KMS-11 (cell line): ENCODE data around the gene CHMP6.
A peak's percentile ranks its signal among the peaks of the same experiment; 100 is the strongest.

Source experiments
- H2AFZ ChIP-seq: fragments of 200-600 bp; sonication (generic); 2 replicates; pipeline ENCODE4 v1.6.1; 2016; ENCODE audit warnings: antibody characterized with exemption, mixed run types, low read depth
- H3K27ac ChIP-seq: fragments of 200-600 bp; sonication (generic); 2 replicates; pipeline ENCODE4 v1.6.1; 2016; ENCODE audit warnings: mild to moderate bottlenecking, mixed run types
- H3K27me3 ChIP-seq: fragments of 200-600 bp; sonication (generic); 2 replicates; pipeline ENCODE4 v1.6.1; 2017; ENCODE audit warnings: mild to moderate bottlenecking, low read depth, mixed run types, moderate library complexity; ENCODE audit not compliant: insufficient read depth
- H3K36me3 ChIP-seq: fragments of 200-600 bp; sonication (generic); 2 replicates; pipeline ENCODE4 v1.6.1; 2017; ENCODE audit warnings: mild to moderate bottlenecking, mixed run types; ENCODE audit not compliant: insufficient read depth
- H3K4me1 ChIP-seq: fragments of 200-600 bp; sonication (generic); 2 replicates; pipeline ENCODE4 v1.6.1; 2016; ENCODE audit warnings: mild to moderate bottlenecking, low read depth, mixed run types; ENCODE audit not compliant: poor library complexity, severe bottlenecking
- H3K4me2 ChIP-seq: fragments of 200-600 bp; sonication (generic); 2 replicates; pipeline ENCODE4 v1.7.0; 2016; ENCODE audit warnings: mild to moderate bottlenecking, mixed run types
- H3K4me3 ChIP-seq: fragments of 200-600 bp; sonication (generic); IDR thresholded peaks from 2 replicates; pipeline ENCODE4 v1.6.1; 2017; ENCODE audit warnings: low read depth, low read length, mixed read lengths; ENCODE audit not compliant: insufficient read depth
- H3K79me2 ChIP-seq: fragments of 200-600 bp; sonication (generic); 2 replicates; pipeline ENCODE4 v1.6.1; 2016; ENCODE audit warnings: low read depth, mixed run types; ENCODE audit not compliant: insufficient read depth
- H3K9ac ChIP-seq: fragments of 200-600 bp; sonication (generic); 2 replicates; pipeline ENCODE4 v1.6.1; 2016; ENCODE audit warnings: mild to moderate bottlenecking, mixed run types
- H4K20me1 ChIP-seq: fragments of 200-600 bp; sonication (generic); 2 replicates; pipeline ENCODE4 v1.6.1; 2016; ENCODE audit warnings: mild to moderate bottlenecking, mixed run types; ENCODE audit not compliant: insufficient read depth
- CTCF ChIP-seq: fragments of 200-600 bp; sonication (generic); conservative IDR thresholded peaks from 2 replicates; pipeline ENCODE4 v1.6.1; 2017; ENCODE audit warnings: low read depth, mild to moderate bottlenecking, antibody characterized with exemption, low read length, moderate library complexity, mixed read lengths

CHMP6 gene

GRCh38 chr17:80991645-80992076, at the start of gene CHMP6:
Gene CHMP6 (plus strand): TSS chr17:80991841. CDS start chr17:80991919, 78 bp downstream.
- H3K9ac ChIP-seq: peak within 1 kb of the TSS; percentile 74
- no peak within 1 kb of the TSS for H3K27ac ChIP-seq
- no peak for TF ChIP-seq CTCF

GRCh38 chr17:80942423-80943345, 49.0 kb upstream of the CHMP6 start:
- Histone ChIP-seq H4K20me1 (no peaks in the 10 kb centered on the region), H2AFZ (no peak overlapping the region), H3K4me1 (peaks cover 7% of the 10 kb centered on the region), H3K27me3 (no peaks in the 10 kb centered on the region), H3K4me3 (no peak overlapping the region), H3K4me2 (no peak overlapping the region), H3K36me3 (no peaks in the 10 kb centered on the region), H3K9ac (no peak overlapping the region), H3K79me2 (no peaks in the 10 kb centered on the region), H3K27ac (no peak overlapping the region)
- no peak for TF ChIP-seq CTCF

More at GRCh38 chr17:80991645-80992076, at the start of gene CHMP6:
- no peaks in the 10 kb centered on the region for H3K79me2 ChIP-seq
- no peaks in the 10 kb centered on the region for H4K20me1 ChIP-seq
- peak within 1 kb of the TSS; percentile 100 for H3K4me2 ChIP-seq
- H3K27me3 ChIP-seq: peaks cover 34% of the 10 kb centered on the region; the same call in 1 of the 2 replicates
- H3K36me3 ChIP-seq: no peaks in the 10 kb centered on the region; the same call in 1 of the 2 replicates
- H3K4me1 ChIP-seq: peaks cover 16% of the 10 kb centered on the region
- H2AFZ ChIP-seq: peak within 1 kb of the TSS; percentile 100
- no peak within 1 kb of the TSS for H3K4me3 ChIP-seq

GRCh38 chr17:80943346-80944145, 48.1 kb upstream of the CHMP6 start:
- Histone ChIP-seq H3K79me2 (no peaks in the 10 kb centered on the region), H3K36me3 (no peaks in the 10 kb centered on the region), H3K27ac (no peak overlapping the region), H3K9ac (no peak overlapping the region), H3K27me3 (no peaks in the 10 kb centered on the region), H3K4me1 (peaks cover 7% of the 10 kb centered on the region), H3K4me3 (no peak overlapping the region), H4K20me1 (no peaks in the 10 kb centered on the region), H3K4me2 (no peak overlapping the region), H2AFZ (no peak overlapping the region)
- no peak for TF ChIP-seq CTCF

- Histone ChIP-seq H3K27ac (no peak overlapping the region), H3K4me1 (peaks cover 7% of the 10 kb centered on the region), H2AFZ (no peak overlapping the region), H3K4me2 (no peak overlapping the region), H3K36me3 (no peaks in the 10 kb centered on the region), H3K79me2 (no peaks in the 10 kb centered on the region), H3K4me3 (no peak overlapping the region), H4K20me1 (no peaks in the 10 kb centered on the region), H3K9ac (no peak overlapping the region), H3K27me3 (no peaks in the 10 kb centered on the region)
- no peak for TF ChIP-seq CTCF
Measured at GRCh38 chr17:80944326-80944725, 47.3 kb upstream of the CHMP6 start.
